ENCODE results near the gene HOXD4.

Gene HOXD4

DNA sequence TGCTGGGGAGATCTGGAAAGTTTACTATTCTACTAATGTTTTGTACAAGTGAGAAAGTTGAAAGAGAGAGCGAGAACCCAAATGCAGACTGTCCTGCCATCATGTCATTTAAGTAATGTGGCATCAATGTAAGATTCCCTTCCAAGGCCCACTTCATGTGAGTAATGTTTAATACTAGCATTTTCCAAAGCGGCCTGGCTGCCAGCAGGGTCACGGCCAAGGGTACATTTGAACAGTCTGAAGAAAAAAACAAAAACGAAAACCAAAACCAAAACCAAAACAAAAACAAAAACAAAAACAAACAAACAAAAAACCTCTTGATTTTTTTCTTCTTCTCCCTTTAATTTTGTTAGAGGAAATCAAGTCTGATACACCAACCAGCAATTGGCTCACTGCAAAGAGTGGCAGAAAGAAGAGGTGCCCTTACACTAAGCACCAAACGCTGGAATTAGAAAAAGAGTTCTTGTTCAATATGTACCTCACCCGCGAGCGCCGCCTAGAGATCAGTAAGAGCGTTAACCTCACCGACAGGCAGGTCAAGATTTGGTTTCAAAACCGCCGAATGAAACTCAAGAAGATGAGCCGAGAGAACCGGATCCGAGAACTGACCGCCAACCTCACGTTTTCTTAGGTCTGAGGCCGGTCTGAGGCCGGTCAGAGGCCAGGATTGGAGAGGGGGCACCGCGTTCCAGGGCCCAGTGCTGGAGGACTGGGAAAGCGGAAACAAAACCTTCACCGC, 32.6 kb upstream of the HOXD4 start:
- H3K9me3 ChIP-seq (ENCODE audit: control insufficient read depth, insufficient read depth, low read length), result no peaks in the 10 kb centered on the region
- H3K36me3 ChIP-seq (ENCODE audit: control insufficient read depth, low read length), result no peaks in the 10 kb centered on the region
- H3K27ac ChIP-seq (ENCODE audit: low read depth, low read length), result no peak overlapping the region
- TF ChIP-seq, protein P1, sequence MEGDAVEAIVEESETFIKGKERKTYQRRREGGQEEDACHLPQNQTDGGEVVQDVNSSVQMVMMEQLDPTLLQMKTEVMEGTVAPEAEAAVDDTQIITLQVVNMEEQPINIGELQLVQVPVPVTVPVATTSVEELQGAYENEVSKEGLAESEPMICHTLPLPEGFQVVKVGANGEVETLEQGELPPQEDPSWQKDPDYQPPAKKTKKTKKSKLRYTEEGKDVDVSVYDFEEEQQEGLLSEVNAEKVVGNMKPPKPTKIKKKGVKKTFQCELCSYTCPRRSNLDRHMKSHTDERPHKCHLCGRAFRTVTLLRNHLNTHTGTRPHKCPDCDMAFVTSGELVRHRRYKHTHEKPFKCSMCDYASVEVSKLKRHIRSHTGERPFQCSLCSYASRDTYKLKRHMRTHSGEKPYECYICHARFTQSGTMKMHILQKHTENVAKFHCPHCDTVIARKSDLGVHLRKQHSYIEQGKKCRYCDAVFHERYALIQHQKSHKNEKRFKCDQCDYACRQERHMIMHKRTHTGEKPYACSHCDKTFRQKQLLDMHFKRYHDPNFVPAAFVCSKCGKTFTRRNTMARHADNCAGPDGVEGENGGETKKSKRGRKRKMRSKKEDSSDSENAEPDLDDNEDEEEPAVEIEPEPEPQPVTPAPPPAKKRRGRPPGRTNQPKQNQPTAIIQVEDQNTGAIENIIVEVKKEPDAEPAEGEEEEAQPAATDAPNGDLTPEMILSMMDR (IDR thresholded peaks at IDR 0.05; ENCODE audit: low read depth, low read length, poor library complexity, severe bottlenecking), result peak; percentile 73
- no peak for TF ChIP-seq EZH2phosphoT487 (IDR thresholded peaks at IDR 0.05; ENCODE audit: borderline replicate concordance, low read length)
- H3F3A ChIP-seq (ENCODE audit: control insufficient read depth, insufficient read depth), result no peaks in the 10 kb centered on the region
- peaks cover 14% of the 10 kb centered on the region for H3K27me3 ChIP-seq (ENCODE audit: control insufficient read depth, low read length)
- no peaks in the 10 kb centered on the region for H3K4me1 ChIP-seq (ENCODE audit: control insufficient read depth, low read length)
- no peak overlapping the region for H3K4me3 ChIP-seq (ENCODE audit: low read length)
- H3K79me2 ChIP-seq (ENCODE audit: control insufficient read depth, low read length), result no peaks in the 10 kb centered on the region
- no peaks in the 10 kb centered on the region for H4K20me1 ChIP-seq (ENCODE audit: control insufficient read depth, insufficient read depth, low read depth, low read length)
- no peaks in the 10 kb centered on the region for H3K9me2 ChIP-seq (replicated peaks; ENCODE audit: control insufficient read depth, low read length)
- no peak overlapping the region for H3K4me2 ChIP-seq (ENCODE audit: low read length)

DNA sequence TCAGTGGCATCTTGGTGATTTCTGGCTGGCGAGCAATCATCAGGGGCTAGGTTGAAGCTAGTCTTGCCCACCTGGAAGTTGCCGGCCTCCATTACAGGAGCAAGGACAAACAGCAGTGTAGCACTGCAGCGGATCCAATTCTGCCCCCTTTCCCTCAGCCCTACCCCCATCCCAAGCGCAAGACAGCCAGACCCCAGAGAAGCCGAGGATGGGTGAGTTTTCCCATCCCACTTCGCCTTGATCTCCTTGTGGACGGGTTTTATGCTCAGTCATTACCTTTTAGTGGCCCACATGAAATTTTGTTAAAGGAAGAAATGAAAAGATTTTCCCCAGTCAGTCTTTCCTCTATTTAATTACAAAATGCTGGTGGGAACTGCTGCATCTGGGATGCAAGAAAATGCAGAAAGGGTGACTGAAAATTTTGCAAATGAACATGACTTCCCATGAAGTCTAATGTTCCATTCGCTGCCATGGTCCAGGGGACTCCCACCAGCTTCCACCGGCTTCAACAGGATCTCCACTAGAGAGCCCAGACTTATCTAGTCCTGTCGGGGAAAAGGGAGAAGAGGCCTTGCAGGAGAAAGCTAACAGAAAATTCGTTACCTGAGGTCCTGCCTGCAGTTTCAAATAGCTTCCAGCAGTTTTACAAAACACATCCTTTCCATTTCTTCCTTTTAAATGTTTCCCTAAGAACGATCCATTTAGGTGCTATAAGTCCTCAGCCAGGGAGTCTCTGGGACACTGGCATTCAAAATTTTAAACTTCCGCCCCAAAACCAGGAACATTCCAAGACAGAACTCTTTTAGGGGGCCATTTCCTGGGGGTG, 30.8 kb upstream of the HOXD4 start:
- no peaks in the 10 kb centered on the region for H4K20me1 ChIP-seq (ENCODE audit: control insufficient read depth, insufficient read depth, low read depth, low read length)
- H3K27ac ChIP-seq (ENCODE audit: low read depth, low read length), result no peak overlapping the region
- H3F3A ChIP-seq (ENCODE audit: control insufficient read depth, insufficient read depth), result no peaks in the 10 kb centered on the region
- H3K9me2 ChIP-seq (replicated peaks; ENCODE audit: control insufficient read depth, low read length), result no peaks in the 10 kb centered on the region
- TF ChIP-seq, protein P1 (IDR thresholded peaks at IDR 0.05; ENCODE audit: low read depth, low read length, poor library complexity, severe bottlenecking), result no peak
- no peak for TF ChIP-seq EZH2phosphoT487 (IDR thresholded peaks at IDR 0.05; ENCODE audit: borderline replicate concordance, low read length)
- H3K4me3 ChIP-seq (ENCODE audit: low read length), result no peak overlapping the region
- no peaks in the 10 kb centered on the region for H3K4me1 ChIP-seq (ENCODE audit: control insufficient read depth, low read length)
- no peak overlapping the region for H3K4me2 ChIP-seq (ENCODE audit: low read length)
- H3K27me3 ChIP-seq (ENCODE audit: control insufficient read depth, low read length), result 0 out of 2 replicates have a peak, but pooled peaks cover 2% of the 10 kb centered on the region
- no peaks in the 10 kb centered on the region for H3K36me3 ChIP-seq (ENCODE audit: control insufficient read depth, low read length)
- no peaks in the 10 kb centered on the region for H3K79me2 ChIP-seq (ENCODE audit: control insufficient read depth, low read length)
- H3K9me3 ChIP-seq (ENCODE audit: control insufficient read depth, insufficient read depth, low read length), result no peaks in the 10 kb centered on the region

DNA sequence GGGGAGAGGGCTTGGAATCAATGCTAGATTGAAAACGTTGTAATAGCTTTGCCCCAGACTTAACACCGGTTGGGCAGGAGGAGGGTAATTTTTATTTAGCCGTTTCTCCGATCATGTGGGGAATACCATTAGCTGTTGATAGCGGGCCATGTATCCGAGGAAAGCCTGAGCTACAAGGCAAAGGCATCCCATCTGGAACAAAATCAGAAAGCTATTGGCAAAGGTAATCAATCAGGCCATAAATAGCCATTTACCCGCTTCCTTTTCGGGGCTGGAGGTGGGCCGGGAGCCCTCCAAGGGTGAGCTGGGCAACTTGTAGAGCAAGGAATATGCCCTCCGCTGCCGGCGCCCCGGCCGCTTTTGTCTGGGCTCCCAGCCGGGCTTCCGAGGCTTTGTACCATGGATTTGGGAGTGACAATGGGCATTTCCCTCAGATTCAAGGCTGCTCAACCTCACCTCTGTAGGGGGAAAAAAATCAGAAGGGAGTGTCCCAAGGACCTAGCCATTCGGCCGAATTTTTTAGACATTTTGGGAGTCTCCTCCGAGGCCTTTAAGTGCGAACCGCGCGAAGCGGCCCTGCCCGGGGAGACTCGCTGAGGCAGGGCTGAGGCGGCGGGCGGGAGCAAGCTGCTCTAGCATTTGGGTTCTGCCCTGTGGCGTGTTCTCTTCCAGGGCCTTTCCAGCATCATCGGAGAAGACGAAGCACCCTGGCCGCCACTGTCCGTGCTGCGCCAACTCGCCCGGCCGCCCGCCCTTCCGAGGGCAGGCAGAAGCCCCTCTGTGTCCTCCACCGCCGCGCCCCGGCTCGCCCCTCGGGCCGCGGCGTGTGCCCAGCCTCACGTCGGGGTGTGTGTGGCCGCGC, 29.9 kb upstream of the HOXD4 start:
- Histone ChIP-seq H3K36me3 (ENCODE audit: control insufficient read depth, low read length) (no peaks in the 10 kb centered on the region), H3K4me2 (ENCODE audit: low read length) (no peak overlapping the region), H3K4me1 (ENCODE audit: control insufficient read depth, low read length) (no peaks in the 10 kb centered on the region), H4K20me1 (ENCODE audit: control insufficient read depth, insufficient read depth, low read depth, low read length) (no peaks in the 10 kb centered on the region), H3K9me3 (ENCODE audit: control insufficient read depth, insufficient read depth, low read length) (no peaks in the 10 kb centered on the region), H3K4me3 (ENCODE audit: low read length) (no peak overlapping the region), H3K27me3 (ENCODE audit: control insufficient read depth, low read length) (peaks cover 5% of the 10 kb centered on the region; the same call in 1 of the 2 replicates), H3K9me2 (replicated peaks; ENCODE audit: control insufficient read depth, low read length) (no peaks in the 10 kb centered on the region), H3F3A (ENCODE audit: control insufficient read depth, insufficient read depth) (no peaks in the 10 kb centered on the region), H3K27ac (ENCODE audit: low read depth, low read length) (no peak overlapping the region), H3K79me2 (ENCODE audit: control insufficient read depth, low read length) (no peaks in the 10 kb centered on the region)
- TF ChIP-seq, protein P1 (IDR thresholded peaks at IDR 0.05; ENCODE audit: low read depth, low read length, poor library complexity, severe bottlenecking), result no peak
- TF ChIP-seq EZH2phosphoT487 (IDR thresholded peaks at IDR 0.05; ENCODE audit: borderline replicate concordance, low read length), result no peak
